Measurements from ENCODE around the gene TNS3.

Gene TNS3

DNA sequence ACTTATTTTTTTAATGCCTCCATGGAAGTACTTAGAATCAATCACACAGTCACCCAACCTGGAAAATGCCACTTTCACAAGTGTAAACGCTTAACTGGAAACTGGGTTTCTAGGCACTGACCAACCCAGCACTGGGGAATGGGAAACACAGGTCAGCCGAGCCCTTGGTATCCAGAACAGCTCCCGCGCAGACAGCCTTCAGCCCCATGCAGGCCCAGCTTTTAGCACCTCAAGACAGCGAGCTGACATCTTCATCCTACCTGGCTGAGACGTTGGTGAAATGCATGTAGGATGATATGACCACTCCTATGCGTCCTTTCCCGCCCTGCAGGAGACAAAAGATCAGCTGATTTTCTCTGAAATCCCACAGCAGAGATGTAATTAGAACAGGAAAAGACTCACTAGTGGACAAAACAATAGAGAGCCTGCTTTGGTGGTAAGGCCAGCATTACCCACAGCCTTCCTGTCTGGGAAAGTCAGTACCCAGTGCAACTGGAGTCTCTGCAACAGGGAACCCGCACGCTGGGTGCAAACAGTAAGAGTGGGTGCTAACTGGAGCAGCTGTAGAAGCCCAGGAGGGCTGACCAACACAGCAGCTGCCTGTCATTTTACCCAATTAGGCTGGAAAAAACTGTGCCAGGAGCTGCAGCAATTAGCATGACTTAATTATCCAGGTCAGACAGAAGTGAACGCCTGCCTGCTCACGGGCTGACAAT is 153.7 kb downstream of the TNS3 start:
- Histone ChIP-seq H4K20me1 (ENCODE audit: insufficient read depth, low read length) (peaks cover 5% of the 10 kb centered on the region; the same call in 1 of the 2 replicates), H3K36me3 (replicated peaks; ENCODE audit: insufficient read depth, low read length) (peaks cover 22% of the 10 kb centered on the region), H3K9me2 (replicated peaks; ENCODE audit: insufficient read depth, low read length) (no peaks in the 10 kb centered on the region), H3K9ac (ENCODE audit: low read length) (no peak overlapping the region), H3K27me3 (replicated peaks; ENCODE audit: insufficient read depth, low read length) (no peaks in the 10 kb centered on the region), H3K27ac (ENCODE audit: low read length) (no peak overlapping the region), H2AFZ (ENCODE audit: low read length) (no peak overlapping the region), H3K4me1 (ENCODE audit: low read length) (no peaks in the 10 kb centered on the region), H3K4me2 (ENCODE audit: low read depth, low read length) (no peak overlapping the region), H3K9me3 (replicated peaks; ENCODE audit: insufficient read depth, low read length) (no peaks in the 10 kb centered on the region), H3F3A (ENCODE audit: insufficient read depth, low read length) (no peaks in the 10 kb centered on the region; the same call in 1 of the 2 replicates), H3K4me3 (ENCODE audit: low read length) (no peak overlapping the region), H3K79me2 (ENCODE audit: low read length) (peaks cover 85% of the 10 kb centered on the region)
- TF ChIP-seq, protein P1, sequence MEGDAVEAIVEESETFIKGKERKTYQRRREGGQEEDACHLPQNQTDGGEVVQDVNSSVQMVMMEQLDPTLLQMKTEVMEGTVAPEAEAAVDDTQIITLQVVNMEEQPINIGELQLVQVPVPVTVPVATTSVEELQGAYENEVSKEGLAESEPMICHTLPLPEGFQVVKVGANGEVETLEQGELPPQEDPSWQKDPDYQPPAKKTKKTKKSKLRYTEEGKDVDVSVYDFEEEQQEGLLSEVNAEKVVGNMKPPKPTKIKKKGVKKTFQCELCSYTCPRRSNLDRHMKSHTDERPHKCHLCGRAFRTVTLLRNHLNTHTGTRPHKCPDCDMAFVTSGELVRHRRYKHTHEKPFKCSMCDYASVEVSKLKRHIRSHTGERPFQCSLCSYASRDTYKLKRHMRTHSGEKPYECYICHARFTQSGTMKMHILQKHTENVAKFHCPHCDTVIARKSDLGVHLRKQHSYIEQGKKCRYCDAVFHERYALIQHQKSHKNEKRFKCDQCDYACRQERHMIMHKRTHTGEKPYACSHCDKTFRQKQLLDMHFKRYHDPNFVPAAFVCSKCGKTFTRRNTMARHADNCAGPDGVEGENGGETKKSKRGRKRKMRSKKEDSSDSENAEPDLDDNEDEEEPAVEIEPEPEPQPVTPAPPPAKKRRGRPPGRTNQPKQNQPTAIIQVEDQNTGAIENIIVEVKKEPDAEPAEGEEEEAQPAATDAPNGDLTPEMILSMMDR (IDR thresholded peaks at IDR 0.05; ENCODE audit: low read length): no peak
- TF ChIP-seq EZH2phosphoT487 (IDR thresholded peaks at IDR 0.05; ENCODE audit: low read length) (no peak), EZH2 (optimal IDR thresholded peaks at IDR 0.05; ENCODE audit: low read depth, low read length) (no peak)
- DNase-seq: no peak

DNA sequence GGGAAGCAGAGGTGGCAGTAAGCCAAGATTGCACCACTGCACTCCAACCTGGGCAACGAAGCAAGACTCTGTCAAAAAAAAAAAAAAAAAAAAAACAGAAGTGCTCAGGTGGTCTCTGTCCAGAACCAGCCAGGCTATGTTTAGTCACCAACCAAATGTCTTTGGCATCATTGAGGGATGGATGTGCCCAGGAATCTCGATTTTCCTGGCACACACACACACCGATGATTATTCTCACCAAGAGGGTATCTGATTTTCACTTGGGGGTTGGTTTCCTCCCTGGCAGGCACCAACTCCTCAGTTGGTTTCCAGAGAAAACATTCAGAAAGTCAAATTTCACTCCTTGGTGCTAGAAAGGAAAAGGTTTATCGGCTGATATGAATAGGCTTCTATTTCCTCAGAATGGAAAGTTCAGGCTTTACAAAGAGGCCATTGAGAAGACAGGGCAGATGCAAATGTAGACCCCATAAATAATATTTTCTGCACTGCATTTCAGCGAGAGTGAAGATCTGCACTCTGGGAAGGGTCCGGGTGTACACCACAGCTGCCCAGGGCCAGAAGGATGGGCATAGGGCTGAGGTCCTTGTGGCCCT is 154.8 kb downstream of the TNS3 start:
- no peaks in the 10 kb centered on the region for H3K9me2 ChIP-seq (replicated peaks; ENCODE audit: insufficient read depth, low read length)
- H3K27me3 ChIP-seq (replicated peaks; ENCODE audit: insufficient read depth, low read length): no peaks in the 10 kb centered on the region
- H3K27ac ChIP-seq (ENCODE audit: low read length): no peak overlapping the region
- H4K20me1 ChIP-seq (ENCODE audit: insufficient read depth, low read length): peaks cover 5% of the 10 kb centered on the region; the same call in 1 of the 2 replicates
- peaks cover 19% of the 10 kb centered on the region for H3K36me3 ChIP-seq (replicated peaks; ENCODE audit: insufficient read depth, low read length)
- peaks cover 81% of the 10 kb centered on the region for H3K79me2 ChIP-seq (ENCODE audit: low read length)
- no peak overlapping the region for H3K4me2 ChIP-seq (ENCODE audit: low read depth, low read length)
- no peak overlapping the region for H3K9ac ChIP-seq (ENCODE audit: low read length)
- no peaks in the 10 kb centered on the region; the same call in 1 of the 2 replicates for H3F3A ChIP-seq (ENCODE audit: insufficient read depth, low read length)
- TF ChIP-seq EZH2 (optimal IDR thresholded peaks at IDR 0.05; ENCODE audit: low read depth, low read length): no peak
- H3K9me3 ChIP-seq (replicated peaks; ENCODE audit: insufficient read depth, low read length): no peaks in the 10 kb centered on the region
- no peaks in the 10 kb centered on the region for H3K4me1 ChIP-seq (ENCODE audit: low read length)
- no peak overlapping the region for H2AFZ ChIP-seq (ENCODE audit: low read length)
- DNase-seq: no peak
- H3K4me3 ChIP-seq (ENCODE audit: low read length): no peak overlapping the region

DNA sequence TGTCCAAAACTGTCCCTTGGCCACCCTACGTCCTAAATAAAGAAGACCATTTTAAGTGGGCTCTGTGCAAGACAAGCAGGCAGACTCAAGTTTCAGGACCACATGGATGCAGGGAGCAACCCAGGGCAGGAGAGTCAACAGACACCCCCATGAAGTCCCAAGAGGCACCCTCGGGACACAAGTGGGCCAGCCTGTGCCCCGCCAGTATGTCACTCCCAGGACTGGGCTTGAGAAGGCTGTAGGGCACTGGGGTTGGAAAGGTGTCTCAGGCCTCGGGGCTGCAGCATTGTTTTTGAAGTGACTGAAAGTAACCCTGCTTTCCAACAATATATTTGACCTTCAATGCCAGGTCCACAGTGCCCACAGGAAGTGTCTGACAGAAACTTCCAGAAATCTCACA is 157.4 kb downstream of the TNS3 start:
- Histone ChIP-seq H3K4me1 (ENCODE audit: low read length) (no peaks in the 10 kb centered on the region), H3K9ac (ENCODE audit: low read length) (no peak overlapping the region), H3K36me3 (replicated peaks; ENCODE audit: insufficient read depth, low read length) (peaks cover 25% of the 10 kb centered on the region), H3K27me3 (replicated peaks; ENCODE audit: insufficient read depth, low read length) (no peaks in the 10 kb centered on the region), H3K27ac (ENCODE audit: low read length) (no peak overlapping the region), H3K4me3 (ENCODE audit: low read length) (no peak overlapping the region), H3K4me2 (ENCODE audit: low read depth, low read length) (no peak overlapping the region), H3K9me2 (replicated peaks; ENCODE audit: insufficient read depth, low read length) (no peaks in the 10 kb centered on the region), H3K79me2 (ENCODE audit: low read length) (peaks cover 80% of the 10 kb centered on the region), H4K20me1 (ENCODE audit: insufficient read depth, low read length) (0 out of 2 replicates have a peak, but pooled peaks cover 5% of the 10 kb centered on the region), H3K9me3 (replicated peaks; ENCODE audit: insufficient read depth, low read length) (no peaks in the 10 kb centered on the region), H3F3A (ENCODE audit: insufficient read depth, low read length) (peaks cover 3% of the 10 kb centered on the region), H2AFZ (ENCODE audit: low read length) (no peak overlapping the region)
- DNase-seq: no peak
- TF ChIP-seq EZH2 (optimal IDR thresholded peaks at IDR 0.05; ENCODE audit: low read depth, low read length) (no peak), EZH2phosphoT487 (IDR thresholded peaks at IDR 0.05; ENCODE audit: low read length) (no peak)
- TF ChIP-seq, protein P1 (IDR thresholded peaks at IDR 0.05; ENCODE audit: low read length): no peak

DNA sequence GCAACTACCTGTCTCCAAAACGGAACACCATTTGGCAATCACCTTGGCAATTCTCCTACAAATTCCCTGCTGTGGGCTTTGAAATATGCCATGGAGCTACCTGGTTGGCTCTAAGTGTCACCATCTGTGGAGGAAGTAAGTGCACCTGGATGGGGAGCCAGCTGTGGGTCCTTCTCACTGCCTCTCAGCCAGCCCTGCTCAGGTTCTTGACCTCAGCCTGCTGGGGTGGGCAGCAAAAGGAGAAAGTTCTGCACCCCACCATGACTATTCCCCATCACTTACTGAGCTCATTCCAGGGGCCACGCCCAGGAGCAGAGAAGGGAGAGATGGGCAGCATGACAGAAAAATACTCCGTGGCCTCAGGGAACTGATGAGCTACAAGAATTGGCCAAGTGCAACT is 158.7 kb downstream of the TNS3 start:
- H3K4me1 ChIP-seq (ENCODE audit: low read length): no peaks in the 10 kb centered on the region
- peaks cover 26% of the 10 kb centered on the region for H3K36me3 ChIP-seq (replicated peaks; ENCODE audit: insufficient read depth, low read length)
- H3K27me3 ChIP-seq (replicated peaks; ENCODE audit: insufficient read depth, low read length): no peaks in the 10 kb centered on the region
- H4K20me1 ChIP-seq (ENCODE audit: insufficient read depth, low read length): no peaks in the 10 kb centered on the region
- TF ChIP-seq EZH2phosphoT487 (IDR thresholded peaks at IDR 0.05; ENCODE audit: low read length) (no peak), EZH2 (optimal IDR thresholded peaks at IDR 0.05; ENCODE audit: low read depth, low read length) (no peak)
- TF ChIP-seq, protein P1 (IDR thresholded peaks at IDR 0.05; ENCODE audit: low read length): no peak
- H3K9me2 ChIP-seq (replicated peaks; ENCODE audit: insufficient read depth, low read length): no peaks in the 10 kb centered on the region
- H3K9me3 ChIP-seq (replicated peaks; ENCODE audit: insufficient read depth, low read length): no peaks in the 10 kb centered on the region
- H3K4me2 ChIP-seq (ENCODE audit: low read depth, low read length): no peak overlapping the region
- no peak overlapping the region for H3K4me3 ChIP-seq (ENCODE audit: low read length)
- no peak for DNase-seq
- peaks cover 3% of the 10 kb centered on the region for H3F3A ChIP-seq (ENCODE audit: insufficient read depth, low read length)
- H3K27ac ChIP-seq (ENCODE audit: low read length): no peak overlapping the region
- H3K79me2 ChIP-seq (ENCODE audit: low read length): peaks cover 78% of the 10 kb centered on the region
- H2AFZ ChIP-seq (ENCODE audit: low read length): no peak overlapping the region
- no peak overlapping the region for H3K9ac ChIP-seq (ENCODE audit: low read length)
